Cerebellar cortex (tissue), 1 donor: ENCODE data around the gene FZD4.
"Not testable (repeated sequence)": the region's sequence is repeated elsewhere in the genome, so short reads cannot be mapped to it uniquely, and the experiment has no call there.

Source experiments
- DNase-seq: peaks from one replicate; pipeline ENCODE4 v3.0.0-alpha.2; 2015; ENCODE audit warnings: low spot score

Gene FZD4

GRCh38 chr11:86955361-86956120, at the start of gene FZD4:
FZD4 (minus strand) TSS chr11:86955395; CDS start chr11:86955085, 310 bp downstream.
- DNase-seq, result peak; percentile 83

DNA sequence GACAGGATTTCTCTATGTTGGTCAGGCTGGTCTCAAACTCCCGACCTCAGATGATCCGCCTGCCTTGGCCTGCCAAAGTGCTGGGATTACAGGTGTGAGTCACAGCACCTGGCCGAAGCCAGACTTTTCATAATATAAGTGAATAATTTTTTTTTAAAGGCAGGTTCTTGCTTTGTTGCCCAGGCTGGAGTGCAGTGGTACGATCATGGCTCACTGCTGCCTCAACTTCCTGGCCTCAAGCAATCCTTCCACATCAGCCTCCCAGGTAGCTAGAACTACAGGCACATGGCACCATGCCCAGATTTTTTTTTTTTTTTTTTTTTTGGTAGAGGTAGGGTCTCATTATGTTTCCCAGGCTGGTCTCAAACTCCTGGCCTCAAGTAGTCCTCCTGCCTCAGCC, 49.1 kb upstream of the FZD4 start:
- not testable (repeated sequence) for DNase-seq

DNA sequence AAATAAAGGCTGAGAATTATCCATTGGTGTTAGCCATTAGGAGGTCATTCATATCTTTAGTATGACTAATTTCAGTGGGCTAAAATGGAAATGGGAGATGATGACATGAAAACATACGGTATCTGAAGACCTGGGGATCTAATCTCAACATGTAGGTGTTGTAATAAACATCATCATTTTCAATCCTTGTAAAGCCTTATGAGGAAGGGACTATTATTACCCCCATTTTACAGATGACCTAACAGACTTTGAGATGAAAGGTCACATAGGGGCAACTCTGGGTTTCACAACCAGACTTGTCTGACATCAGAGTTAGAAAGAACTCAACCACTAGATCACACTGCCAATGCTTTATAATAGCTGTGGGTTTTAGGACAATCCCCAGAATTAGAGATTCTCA, 47.7 kb upstream of the FZD4 start:
- DNase-seq, result no peak

GRCh38 chr11:86999859-87000753, 44.9 kb upstream of the FZD4 start:
- DNase-seq, result peak; percentile 30

- DNase-seq, result no peak
Measured at GRCh38 chr11:86999388-86999787, 44.2 kb upstream of the FZD4 start.

GRCh38 chr11:86996953-86997570, 41.9 kb upstream of the FZD4 start:
- no peak for DNase-seq

- DNase-seq, result no peak
Measured at GRCh38 chr11:86993031-86993430, 37.8 kb upstream of the FZD4 start.

GRCh38 chr11:86992340-86992739, 37.1 kb upstream of the FZD4 start:
- not testable (repeated sequence) for DNase-seq

GRCh38 chr11:86991341-86991740, 36.1 kb upstream of the FZD4 start:
- no peak for DNase-seq

DNA sequence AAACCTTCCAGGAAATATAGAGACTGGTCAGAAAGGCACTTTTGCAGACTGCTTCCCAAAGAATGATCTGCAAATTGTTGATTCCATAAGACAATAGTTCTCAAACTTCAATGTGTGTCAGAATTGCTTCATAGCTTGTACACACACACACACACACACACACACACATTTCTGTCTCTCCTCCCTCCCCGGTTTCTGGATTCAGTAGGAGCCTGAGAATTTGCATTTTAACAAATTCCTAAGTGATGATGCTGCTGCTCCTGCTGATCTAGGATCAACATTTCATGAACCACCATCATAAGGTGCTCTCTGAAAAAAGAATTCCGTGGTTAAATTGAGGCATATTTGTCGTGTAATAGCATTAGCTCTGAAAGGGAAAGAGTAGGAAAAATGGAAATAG, 35.3 kb upstream of the FZD4 start:
- DNase-seq, result no peak

DNA sequence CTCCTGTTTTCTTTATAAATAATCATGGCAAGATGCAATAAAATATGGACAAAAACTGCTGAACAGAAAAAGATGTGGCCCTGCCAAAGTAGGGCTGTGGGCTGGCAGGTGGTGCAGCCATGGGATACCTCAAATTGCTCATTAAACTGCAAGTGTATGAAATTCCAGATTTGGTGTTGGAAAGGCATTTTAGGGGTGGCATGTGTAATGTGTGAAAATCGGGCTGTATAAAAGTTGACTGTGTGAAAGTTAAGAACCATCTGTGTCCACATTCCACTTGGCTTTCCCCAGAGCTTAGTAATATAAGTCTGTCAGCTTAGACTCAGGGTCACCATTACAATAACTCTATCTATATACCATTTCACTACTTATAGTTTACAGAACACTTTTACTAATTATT, 34.8 kb upstream of the FZD4 start:
- no peak for DNase-seq

DNA sequence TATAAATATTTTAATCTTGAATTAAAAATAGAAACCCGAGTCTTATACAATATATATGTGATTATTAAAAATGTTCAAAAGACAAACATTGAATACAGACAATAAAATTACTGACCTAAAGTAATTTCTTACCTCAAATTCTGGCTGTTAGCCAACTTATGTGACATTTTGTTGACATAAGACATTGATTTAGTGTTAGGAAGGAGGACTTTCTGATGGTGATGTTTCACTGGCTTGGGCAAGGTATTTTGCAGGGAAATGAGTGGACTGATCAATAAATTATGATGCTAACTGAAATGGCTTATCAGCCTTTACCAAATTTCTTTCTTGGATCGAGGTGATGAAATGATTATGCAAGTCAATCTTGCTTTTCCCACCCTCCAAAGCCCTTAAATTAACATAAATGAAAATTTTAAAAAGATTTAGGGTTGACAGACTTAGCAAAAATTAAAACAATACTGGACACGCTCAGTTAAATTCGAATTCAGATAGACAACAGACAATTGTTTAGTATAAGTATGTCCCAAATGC, 33.2 kb upstream of the FZD4 start:
- no peak for DNase-seq

GRCh38 chr11:86987679-86988078, 32.5 kb upstream of the FZD4 start:
- DNase-seq, result no peak

DNA sequence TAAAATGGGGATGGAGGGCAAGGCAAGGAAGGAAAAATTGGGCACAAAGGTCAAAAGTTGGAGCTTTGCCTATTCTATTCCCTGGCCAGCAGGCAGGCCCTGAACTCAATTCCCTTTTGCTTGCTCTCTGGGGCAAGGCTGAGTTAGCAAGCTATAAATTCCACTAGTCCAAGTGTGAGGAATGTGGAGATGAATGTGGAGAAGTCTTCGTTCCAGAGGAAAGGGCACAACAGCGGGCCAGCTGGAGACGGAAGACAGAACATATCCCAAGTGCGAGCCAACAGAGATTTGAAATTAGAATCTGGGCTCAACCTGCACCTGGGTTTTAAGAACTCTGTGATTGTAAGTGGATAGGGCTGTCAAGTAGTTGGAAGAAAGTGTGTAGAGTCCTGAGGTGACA, 29.5 kb upstream of the FZD4 start:
- DNase-seq, result no peak

GRCh38 chr11:86983021-86983488, 27.9 kb upstream of the FZD4 start:
- no peak for DNase-seq

DNA sequence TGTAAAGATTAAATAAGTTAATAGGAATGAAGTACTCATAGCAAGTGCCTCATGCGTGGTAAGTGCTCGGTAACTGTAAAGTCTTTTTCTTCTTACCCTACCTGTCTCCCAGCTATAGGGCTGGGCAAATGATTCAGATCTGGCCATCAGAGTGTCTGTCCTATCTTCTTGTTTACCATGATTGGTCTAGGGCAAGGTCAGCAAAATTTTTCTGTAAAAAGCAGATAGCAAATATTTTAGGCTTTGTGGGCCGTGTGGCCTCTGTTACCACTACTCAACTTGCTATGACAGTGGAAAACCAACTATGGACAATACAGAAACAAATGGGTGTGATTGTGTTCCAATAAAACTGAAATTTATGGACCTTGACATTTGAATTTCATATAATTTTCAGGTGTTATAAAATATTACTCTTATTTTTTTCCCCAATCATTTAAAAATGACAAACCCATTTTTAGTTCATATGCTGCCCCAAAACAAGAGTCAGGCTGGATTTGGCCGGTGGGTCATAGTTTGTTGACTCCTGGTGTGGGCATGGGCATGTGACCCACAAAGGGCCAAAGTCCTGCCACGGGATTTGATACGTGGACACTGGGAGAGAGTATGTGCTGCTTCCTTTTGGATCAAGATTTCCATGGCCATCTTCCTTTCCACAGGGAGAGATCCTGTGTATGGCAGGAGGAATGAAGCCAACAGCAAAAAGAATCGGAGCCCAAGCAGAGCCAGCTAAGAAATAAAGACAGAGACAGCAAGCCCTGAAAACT, 26.8 kb upstream of the FZD4 start:
- DNase-seq, result no peak

DNA sequence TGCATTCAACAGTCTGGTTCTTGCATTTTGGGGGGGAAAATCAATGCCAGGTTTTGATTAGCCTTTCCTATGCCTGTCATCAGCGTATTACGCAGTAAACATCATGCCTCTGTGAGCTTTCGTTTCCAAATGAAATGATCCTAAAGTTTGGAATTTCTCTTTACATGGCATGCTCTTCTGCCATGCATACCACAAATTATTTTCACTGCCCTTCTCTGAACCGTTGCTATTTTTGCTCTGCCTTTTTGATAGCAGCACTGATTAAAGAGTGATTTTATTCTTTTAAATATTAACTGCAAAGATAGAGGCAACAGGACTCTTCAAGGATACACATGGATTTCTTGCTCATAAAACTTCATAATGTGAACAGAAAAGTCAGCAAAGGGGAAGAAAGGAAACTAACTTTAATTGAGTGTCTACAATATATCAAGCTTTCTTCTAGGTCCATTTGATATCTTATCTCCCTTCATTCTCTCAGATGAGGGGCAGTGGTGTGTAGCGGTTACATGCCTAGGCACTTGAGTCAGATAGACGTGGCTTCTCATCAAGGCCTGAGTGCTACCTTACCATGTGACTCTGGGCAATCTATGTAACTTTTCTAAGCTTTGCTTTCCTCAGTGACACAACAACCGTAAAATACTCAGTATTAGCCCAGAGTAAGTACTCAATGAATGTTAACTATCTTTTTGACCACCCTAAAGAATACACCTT, 25.0 kb upstream of the FZD4 start:
- DNase-seq, result no peak

DNA sequence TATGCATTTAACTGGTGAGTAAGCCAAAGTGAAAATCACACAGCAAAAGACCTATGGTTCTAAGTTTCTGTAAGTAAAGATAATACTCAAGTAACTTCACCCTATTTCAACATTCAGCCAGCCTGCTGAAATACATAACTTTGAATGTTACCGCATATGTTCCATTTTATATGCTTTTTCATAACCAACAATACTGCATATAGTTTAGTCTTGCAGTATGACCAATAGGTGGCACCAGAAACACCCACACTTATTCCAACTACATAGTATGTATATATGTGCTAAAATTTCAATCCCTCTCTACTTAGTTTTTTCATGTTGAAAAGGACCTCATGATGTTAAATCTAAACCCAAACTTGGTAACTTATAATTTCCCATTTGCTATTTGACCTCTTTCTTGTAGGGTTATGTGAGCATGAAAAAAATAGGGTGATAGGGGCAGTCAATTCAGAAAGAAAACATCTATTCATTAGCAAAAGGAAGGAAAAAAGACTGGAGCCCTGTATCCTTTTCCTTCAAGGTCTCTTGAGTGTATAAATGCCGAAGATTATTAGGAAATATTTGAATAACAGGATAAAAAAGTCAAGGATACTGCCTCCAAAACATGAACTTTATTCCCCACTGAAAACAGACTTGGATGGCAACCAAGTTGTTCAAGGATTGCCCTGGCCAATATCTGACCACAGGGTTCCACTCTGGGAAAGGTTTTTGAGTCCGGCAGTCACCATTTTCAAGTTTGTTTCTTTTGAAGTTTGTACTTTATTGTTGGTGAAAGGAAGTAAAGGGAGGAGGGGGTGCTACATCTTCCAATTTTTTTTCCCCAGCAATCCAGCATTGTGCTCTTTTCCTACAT, 23.8 kb upstream of the FZD4 start:
- peak; percentile 14 for DNase-seq

DNA sequence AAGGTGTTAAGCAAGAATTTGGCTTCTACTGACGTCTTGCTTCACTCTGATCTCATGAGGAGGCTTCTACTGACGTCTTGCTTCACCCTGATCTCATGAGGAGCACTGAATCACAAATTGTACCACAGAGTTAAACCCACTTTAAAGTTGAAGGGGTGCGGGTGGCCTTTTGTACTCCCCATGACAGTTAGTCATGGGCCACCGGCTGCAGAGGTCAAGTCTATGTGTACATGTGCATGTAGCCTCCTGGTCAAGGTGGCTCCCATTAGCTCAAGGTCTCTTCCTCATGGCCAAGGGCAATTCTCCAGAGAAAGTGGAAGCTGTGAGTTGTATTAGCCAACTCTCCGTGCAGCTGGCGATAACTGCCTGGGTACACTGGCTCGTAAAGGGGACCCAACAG, 23.1 kb upstream of the FZD4 start:
- no peak for DNase-seq

DNA sequence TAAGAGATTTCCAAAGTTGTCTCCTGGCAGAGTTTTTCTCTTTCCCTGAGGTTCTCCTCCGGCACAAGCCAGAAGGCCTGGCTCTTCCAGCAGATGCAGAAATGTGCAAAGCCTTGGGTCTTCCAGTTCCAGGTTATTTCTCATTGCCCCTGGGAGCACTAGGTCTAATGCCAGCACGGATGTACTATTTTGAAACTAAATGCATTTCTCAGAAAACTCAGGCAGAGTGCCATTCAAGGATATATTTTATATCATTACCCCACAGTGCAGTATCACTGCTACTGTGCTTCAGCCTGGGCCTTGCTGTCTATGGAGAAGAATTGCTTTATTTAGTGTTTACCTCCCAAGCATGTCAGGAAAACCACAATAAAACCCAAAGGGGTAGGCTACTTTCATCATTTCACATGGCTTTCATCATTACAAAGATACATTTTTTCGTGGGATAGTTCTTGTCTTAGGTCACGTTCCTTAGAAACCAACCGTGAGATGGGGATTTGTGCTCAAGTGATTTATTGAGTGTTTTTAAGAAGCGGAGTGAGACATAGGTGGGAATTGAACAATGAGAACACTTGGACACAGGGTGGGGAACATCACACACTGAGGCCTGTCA, 22.4 kb upstream of the FZD4 start:
- DNase-seq, result no peak
